Raji (cell line): ENCODE data around the gene XCL1.

ENCODE experiments used
- POLR2A ChIP-seq: IDR thresholded peaks from 2 replicates; pipeline ENCODE4 v1.6.1; 2011; ENCODE audit warnings: low read depth, low read length, control low read depth; ENCODE audit not compliant: insufficient read depth

XCL1 gene

DNA sequence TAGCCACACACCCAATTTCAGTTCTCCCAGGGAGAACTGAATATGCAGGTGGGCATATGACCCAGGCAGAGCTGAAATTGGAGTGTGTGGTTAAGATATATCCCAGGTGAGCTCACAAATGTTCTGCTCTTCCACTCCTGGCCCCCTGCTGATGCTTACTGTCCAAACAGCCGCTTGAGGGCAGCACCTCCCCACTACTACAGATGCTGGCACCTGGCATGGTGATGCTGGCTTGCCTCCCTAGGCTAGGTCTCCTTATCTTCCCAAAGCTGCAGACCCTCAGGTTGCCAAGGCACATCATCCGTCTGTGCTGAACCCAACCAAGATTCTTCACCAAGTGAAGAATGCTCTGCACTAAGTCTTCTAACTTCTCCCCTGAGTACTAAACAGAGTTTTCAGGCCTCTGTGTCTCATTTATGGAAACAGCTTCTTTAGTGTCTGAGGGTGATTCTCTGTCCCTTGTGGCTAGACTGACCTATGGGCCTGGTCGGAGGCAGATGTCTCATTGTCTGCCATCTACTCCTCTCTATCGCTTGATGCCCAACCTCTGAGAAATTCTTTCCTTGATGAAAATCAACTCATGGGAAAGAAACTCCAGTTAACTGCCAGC lies 27.2 kb downstream of the XCL1 start:
- no peak for TF ChIP-seq POLR2A

- TF ChIP-seq POLR2A: no peak
These were observed 29.0 kb downstream of the XCL1 start for GRCh38 chr1:168605443-168605842.

DNA sequence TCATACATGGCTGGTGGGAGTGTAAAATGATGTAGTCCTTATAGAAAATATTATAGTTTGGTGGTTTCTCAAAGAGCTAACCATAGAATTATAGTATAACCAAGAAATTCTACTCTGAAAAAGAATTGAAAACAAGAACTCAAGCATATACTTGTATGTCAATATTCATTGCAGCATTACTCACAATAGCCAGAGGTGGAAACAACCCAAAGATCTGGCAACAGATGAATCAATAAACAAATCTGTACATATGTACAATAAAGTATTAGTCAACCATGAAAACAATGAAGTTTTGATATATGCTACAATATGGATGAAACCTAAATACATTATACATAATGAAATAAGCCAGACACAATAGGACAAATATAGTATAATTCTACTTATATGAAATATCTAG lies 29.7 kb downstream of the XCL1 start:
- TF ChIP-seq POLR2A: no peak

- TF ChIP-seq POLR2A: no peak
These were observed 31.5 kb downstream of the XCL1 start for GRCh38 chr1:168607872-168608428.

DNA sequence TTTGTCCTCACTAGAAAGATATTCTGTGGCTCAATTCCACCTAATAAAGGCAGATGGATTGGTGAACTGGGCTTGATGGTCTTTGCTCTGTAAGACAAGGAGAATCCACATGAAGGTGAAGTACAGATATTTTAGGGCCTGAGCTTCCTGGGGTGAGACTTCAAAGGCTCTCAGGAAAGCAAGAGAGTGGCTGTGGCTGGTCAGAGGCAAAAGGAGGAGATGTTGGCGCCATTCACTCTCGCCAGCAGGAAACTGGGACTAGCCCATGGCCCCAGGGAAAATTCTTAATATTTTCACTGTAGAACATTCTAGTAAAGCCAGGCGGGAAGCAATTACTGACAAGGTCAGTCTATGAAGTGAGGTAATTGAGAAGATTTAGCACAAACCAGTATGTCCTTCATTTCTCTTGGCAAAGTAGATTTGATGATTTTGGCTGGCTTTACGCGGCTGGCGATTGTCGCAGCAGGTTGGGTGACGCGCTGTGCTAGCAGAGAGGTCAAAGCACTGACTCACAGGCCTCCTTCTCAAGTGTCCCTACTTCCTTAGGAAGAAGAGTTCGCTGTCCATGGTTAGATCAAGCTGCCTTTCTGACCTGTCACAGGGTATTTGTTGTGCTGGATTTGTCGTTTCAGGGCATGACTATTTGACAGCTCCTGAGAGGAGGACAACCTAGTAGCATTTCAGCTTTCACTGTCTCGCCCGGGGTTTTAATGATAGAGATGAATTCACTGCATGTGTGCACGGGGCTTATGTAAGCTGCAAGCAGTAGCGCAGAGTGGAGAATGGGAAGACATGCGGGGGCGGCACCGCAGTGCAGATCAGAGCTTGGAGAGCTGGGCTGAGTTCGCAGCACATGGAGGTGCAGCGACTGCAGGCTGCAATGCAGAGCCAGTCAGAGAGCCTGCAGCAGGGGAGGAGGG lies 32.7 kb downstream of the XCL1 start:
- no peak for TF ChIP-seq POLR2A

DNA sequence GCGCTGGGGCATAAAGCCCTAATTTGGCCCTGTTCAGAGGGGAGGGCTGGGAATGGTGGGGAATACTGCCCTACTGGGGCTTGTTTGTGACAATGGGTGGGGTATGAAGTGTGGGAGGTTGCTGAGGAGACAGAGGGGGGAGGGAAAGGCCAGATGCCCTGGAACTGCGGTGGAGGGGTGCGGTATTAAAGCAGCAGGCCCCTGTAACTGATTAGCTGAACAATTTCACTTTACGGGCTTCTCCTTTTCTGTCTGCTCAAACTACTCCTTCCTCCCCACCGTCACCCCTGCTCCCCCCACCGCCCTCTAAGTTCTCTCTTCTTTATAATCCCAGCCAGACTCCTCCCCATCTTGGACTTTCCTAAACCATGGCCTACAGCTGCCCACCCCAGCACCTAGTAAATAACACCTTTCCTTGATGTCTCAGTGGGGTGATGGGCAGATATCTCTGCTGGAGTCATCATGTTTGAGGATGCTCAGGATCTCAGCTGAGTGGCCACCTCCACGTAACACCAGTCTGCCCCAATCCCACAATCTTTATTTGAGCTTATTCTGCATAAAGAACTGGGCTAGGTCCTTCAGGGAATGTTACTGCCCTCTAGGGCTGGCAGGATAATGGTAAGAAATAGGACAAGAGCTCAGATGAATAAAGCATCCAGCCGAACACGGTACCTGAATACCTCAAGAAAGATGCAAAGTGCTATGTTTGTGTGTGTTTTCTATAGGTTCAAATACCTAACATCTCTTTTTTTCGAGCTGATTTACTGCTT lies 33.5 kb downstream of the XCL1 start:
- no peak for TF ChIP-seq POLR2A

DNA sequence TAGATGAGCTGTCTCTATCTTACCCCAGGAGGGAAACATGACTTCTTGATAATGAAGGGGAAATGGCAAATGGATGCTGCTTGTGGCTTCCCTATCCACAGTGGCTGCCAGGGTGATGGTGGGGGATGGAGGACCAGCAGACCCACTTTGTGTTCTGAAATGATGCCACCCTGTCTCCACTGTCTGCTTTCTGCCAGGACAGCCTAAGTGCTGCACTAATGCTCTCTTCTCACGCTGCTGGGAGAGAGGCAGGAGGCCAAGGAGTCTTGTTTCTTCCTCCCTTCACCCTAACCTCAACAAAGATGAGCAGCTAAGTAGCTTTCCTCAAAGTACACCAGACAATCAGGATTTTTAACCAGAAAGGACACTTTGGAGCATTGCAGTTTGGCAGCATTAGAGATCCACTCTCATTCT lies 36.6 kb downstream of the XCL1 start:
- no peak for TF ChIP-seq POLR2A

- no peak for TF ChIP-seq POLR2A
These were observed 37.4 kb downstream of the XCL1 start for GRCh38 chr1:168613691-168614231.

DNA sequence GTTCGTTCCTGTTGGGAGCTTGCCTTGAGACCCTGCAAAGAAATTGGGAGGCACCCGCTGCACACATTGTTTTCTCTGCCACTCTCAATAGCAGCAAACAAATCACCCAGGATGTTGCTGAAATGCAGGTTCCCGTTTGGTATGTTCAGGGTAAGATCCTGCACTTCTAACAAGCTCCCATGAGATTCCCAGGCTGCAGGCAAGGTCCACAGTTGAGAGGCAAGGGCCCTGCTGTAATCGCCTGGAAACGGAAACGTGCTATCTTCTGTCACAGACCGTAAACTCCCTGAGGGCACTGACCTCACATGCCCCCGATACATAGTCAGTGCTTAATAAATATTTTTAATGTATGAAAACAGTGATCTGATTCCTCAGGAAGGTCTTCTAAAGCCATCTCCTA lies 37.8 kb downstream of the XCL1 start:
- no peak for TF ChIP-seq POLR2A

GRCh38 chr1:168615965-168616364 lies 39.6 kb downstream of the XCL1 start:
- no peak for TF ChIP-seq POLR2A

- no peak for TF ChIP-seq POLR2A
These were observed 41.8 kb downstream of the XCL1 start for GRCh38 chr1:168617974-168618750.

DNA sequence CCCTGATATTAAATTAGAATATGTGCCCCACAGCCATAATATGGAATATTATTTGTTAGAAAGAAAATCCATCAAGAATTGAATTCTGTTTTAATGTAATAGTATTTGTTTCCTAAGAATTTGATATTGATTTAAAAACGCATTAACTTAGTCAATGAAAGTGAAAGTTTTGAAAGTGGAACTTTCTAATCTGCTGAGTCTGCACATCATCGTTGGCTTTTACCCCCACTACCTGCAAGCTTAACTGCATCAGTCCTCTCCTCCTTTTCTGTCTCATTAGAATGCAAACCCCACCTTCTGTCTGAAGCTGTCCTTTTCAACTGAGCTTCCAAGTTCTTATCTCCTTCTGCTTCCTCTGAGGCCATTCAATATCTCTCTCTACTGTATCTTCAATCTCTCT lies 42.5 kb downstream of the XCL1 start:
- TF ChIP-seq POLR2A: no peak

DNA sequence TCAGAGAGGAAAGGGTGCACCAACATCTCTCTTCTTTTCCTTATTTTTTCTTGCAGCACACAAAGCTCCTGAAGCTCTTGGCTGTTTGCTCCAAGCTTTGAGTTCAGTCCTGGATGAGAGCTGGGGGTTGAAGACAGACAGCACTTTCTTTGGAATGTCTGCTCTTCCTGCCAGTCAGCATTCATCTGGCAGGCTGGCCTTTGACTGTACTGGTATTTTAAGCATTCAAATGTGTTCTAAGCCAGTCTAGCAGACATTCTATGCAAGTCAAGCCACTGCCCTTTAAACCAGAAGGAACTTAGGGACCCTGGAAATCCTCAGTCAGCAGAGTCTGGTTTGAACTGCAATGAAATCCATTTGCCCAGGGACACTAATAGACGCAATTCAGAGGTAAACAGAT lies 45.0 kb downstream of the XCL1 start:
- no peak for TF ChIP-seq POLR2A
